Epithelial cell of prostate (primary cell): ENCODE measurements around the gene HNRNPUL2.
"Not testable (repeated sequence)": the region's sequence is repeated elsewhere in the genome, so short reads cannot be mapped to it uniquely, and the experiment has no call there.

Experiments
- DNase-seq: peaks from one replicate; pipeline ENCODE4 v3.0.0-alpha.2; 2011; ENCODE audit warnings: low read depth, low spot score
- H3K27ac ChIP-seq: fragments of 450-650 bp; 2 replicates; pipeline ENCODE4 v1.5.1; 2017; ENCODE audit warnings: mild to moderate bottlenecking

Gene HNRNPUL2

DNA sequence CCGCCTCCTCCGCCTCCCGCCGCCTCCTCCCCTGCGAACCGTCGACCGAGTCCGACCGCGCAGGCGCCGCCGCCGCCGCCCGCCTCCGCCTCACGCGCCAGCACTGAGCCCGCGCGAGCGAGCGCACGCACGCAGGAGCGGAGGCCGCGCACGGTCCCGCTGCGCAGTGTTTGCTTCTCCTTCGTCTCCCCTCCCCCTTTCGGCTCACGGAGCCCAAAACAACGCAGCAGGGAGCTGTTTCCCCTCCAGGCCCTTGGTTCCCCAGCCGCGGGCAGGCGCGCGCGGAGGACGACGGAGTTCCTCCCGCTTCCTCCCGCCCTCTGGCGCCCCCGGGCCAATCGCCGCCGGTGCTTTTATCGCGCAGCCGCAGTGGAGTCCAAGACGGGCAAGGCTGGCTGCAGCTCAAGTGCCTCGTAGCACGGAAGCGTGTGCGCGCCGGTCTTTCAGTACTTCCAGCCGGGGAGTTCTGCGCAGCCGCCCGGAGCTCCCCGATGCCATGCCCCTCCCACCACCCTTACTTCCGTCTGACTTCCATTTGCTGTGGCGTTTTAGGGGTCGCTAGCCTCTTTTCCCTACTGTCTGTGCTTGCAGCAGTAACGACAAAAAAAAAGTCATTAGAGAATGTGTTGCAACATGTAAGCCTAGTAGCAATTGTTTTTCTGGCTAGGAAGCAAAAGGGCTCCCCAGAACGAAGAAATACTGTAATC lies at the start of gene HNRNPUL2:
HNRNPUL2 (minus strand) TSS at position 293 of the 707 bp plus-strand sequence. CDS start 301 bp downstream, outside the sequence.
- peak within 1 kb of the TSS; percentile 94 for H3K27ac ChIP-seq
- peak; percentile 93 for DNase-seq

- DNase-seq: no peak
- no peak overlapping the region for H3K27ac ChIP-seq
These were observed 48.4 kb upstream of the HNRNPUL2 start for GRCh38 chr11:62775646-62776045.

DNA sequence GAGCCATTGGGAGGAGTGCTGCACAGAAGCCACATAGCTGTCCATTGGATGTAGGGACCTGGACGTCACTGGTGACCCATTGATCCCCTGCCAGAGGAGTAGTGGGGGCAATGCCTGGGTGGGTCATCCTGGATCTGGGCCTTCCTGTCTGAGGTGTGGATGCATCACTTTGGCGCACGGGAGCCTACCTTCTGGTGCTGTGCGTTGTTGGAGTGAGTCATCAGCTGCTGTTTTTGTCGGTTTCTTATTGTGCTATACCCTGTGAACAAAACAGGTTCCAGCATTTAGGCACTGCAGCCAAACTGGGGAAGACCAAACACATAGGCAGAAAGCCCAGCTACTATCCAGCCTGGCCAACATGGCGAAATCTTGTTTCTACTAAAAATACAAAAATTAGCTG lies 47.1 kb upstream of the HNRNPUL2 start:
- no peak overlapping the region for H3K27ac ChIP-seq
- no peak for DNase-seq

DNA sequence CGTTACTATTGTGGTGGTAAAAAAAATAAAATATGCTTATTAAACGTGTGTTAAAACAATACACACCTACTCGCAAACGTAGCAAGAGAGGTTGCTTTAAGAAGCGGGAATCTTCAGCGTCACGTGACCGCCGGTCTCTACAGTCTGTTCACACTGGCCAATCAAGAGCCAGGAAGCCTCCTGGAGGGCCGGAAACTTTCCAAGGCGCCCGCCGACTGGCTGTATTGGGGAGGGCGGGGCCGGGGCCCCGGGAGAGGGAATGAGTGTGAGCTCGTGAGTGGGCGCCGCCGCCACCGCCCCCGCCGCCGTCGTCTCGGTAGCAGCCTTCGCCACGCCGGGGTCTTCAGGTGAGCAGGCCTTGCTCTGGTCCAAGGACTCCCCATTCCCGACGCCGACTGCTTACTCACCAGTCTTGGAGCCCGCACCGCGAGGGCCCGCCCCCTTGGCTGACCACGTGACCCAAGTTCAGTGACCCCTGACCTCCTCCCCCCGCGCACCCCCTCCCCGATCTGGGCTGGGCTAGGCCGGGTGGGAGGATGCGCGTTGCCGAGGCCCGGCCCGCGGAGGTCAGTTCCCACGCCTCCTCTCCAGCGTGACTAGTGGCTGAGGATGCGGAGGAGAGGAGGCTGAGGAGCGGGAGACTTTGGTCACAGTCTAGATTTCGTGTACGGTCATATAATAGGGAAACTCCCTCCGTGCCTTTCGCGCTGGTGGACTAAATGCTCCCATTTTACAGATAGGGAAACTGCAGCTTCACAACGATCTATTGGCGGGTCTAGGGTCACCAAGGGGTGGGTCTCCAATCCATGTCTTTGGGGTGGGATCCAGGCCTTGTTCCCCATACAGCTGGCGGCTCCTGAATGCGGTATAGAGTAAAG lies 44.1 kb upstream of the HNRNPUL2 start, which contains the start of gene TAF6L:
TAF6L (plus strand) TSS at position 253 of the 878 bp plus-strand sequence. CDS start 4,388 bp downstream, outside the sequence.
- H3K27ac ChIP-seq: peak within 1 kb of the TSS; percentile 86
- DNase-seq: peak; percentile 65

DNA sequence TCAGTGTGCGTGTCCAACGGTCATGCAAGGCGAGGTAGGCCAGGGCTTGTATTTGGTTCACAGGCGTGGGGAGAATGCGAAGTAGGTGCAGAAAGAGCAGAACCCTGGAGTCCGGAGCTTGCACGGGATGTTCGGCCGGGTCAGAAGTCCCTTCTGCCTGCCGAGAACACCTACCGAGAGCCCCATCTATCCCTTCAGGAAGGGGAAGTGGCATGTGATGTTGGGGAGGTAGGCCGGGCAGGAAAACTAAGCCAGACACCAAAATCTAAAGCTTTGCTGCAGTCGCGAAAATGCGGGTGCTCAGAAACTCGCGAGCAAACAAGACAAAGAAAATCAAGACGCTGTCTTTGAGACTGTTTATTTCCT lies 43.5 kb upstream of the HNRNPUL2 start:
- no peak for DNase-seq
- peak overlapping the region; percentile 86 for H3K27ac ChIP-seq

DNA sequence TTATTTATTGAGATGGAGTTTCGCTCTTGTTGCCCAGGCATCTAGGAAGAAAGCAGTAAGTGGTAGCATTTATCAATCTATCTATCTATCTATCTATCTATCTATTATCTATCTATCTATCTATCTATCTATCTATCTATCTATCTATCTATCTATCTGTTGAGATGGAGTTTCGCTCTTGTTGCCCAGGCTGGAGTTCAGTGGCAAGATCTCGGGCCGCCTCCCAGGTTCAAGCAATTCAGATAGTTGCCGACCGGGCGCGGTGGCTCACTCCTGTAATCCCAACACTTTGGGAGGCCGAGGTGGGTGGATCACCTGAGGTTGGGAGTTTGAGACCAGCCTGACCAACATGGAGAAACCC lies 33.6 kb upstream of the HNRNPUL2 start:
- not testable (repeated sequence) for DNase-seq
- H3K27ac ChIP-seq: peak overlapping the region; percentile 56

DNA sequence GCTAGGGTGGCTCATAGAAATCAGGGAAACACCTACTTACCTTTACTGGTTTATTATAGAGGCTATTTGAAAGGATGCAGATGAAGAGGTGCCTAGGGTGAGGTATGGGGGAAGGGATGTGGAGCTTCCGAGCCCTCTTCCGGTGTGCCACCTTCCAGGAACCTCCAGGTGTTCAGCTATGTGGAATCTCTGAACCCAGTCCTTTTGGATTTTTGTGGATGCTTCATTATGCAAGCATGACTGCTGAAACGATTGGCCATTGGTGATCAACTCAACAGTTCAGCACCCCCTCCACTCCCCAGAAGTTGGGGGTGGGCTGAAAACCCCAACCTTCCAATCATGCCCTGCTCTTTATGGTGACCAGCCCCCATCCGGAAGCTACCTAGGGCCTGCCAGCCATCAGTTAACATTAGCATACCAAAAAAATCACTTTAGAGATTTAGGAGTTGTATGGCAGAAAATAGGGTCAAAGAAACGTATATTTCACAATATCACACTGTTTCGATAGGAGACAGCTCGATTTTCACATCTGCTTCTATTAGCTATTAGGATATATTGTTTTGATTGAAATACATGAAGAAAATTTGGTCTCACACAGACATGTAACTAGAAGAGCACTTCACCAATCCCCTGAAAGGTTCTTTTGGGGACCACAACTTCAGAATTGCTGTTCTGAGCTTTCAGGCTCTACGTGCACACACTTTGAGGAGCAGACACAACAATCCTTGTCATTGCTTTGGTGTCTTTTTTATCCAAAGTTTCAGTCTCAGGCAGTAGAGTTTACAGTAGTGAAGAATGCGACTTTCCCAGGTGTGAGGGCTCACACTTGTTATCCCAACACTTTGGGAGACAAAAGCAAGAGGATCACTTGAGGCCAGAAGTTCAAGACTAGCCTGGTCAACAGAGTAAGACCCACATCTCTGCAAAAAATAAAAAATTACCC lies 30.9 kb upstream of the HNRNPUL2 start:
- no peak overlapping the region for H3K27ac ChIP-seq
- DNase-seq: no peak

DNA sequence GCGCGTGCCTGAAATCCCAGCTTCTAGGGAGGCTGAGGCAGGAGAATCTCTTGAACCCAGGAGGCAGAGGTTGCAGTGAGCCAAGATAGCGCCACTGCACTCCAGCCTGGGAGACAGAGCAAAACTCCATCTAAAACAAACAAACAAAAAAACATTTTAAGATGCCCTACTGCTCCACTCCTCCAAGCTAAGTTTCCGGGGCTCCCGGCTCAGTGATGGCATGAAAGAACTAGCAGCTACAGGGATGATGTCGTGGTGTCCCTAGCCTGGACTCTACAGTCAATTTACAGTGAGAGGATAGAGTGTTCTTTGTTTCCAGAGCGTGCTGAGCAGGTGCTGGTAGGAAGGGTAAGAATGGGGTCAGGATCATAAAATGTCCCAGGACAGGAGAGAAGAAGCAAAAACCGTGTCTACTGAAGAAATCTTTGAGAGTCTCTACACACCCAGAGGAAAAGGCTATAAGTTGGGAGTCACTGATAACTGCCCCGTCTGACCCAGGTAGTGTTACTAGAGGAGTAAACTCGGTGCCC lies 27.9 kb upstream of the HNRNPUL2 start:
- H3K27ac ChIP-seq: no peak overlapping the region
- DNase-seq: no peak

DNA sequence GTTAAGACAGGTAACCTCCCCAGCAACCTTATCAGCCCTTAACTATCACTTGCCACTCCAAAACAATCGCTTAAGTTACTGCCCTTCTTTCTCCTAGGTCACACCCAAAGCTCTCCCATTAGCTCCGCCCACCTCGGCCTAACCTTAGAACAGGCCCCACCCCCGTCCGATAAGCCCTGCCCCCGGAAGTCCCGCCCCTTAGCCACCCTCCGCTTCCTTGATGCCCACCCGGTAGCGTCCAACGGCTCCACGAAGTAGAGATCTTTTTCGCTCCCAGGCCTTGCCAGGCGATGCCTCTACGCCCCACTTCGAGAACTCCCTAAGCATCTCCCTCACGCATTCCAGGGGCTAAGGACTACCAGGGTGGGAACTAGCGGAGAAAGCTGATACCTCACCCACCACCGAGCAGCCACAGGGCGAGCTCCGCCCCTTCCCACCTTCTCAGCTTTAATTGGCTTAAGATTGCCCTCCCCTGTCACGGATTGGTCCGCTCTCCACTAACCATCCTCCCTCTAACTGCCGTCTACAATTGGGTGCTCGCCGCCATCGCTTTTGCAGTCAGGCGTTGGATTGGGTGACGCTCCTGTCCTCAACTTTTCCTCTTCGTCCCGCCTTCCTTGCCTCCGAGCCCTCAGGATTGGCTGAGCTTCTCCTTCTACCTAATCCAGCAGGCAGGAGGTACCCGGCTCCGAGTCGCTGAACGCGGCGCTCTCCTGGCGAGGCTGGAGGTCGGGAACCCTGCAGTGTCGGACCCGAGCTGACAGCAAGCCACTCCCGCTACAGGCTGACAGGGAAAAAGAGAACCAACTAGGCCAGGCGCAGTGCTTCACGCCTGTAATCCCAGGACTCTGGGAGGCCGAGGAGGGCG lies 26.7 kb upstream of the HNRNPUL2 start, which contains the start of gene ZBTB3:
ZBTB3 (minus strand) TSS at position 425 of the 868 bp plus-strand sequence. CDS start 496 bp downstream, outside the sequence.
- peak; percentile 97 for DNase-seq

DNA sequence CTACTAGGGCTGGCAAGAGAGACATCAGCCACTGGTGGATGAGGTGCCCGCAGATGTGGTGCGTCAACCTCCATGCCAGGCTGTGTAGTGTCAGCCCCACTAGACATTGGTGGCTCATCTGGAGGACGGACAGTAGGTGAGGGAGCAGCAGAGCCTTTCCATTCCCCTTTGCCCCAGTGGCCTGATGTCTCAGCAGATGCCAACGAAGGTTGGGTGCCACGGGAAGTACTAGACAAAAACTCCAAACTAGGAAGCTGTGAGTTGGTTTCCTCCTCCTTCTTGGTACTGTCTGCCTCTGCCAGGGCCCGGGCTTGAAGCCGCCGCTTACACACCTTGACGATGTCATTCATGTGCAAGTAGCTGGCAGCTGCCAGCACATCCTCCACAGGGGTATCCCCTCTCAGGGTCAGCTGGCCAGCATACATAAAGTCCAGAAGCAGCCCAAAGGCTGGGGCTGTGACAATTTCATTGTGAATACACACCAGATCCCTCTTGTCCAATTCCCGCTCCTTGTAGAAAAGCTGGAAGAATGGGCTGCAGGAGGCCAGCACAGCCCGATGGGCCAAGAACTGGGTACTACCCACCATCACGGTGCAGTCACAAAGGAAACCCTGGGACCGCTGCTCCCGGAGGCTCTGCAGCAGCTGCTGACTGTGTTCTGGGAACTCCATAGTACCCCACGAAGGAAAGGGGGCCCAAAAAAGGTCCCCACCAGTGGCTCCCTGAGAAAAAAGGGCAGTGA lies 25.9 kb upstream of the HNRNPUL2 start:
- H3K27ac ChIP-seq: peak overlapping the region; percentile 73
- no peak for DNase-seq

More for the DNA sequence above, 26.7 kb upstream of the HNRNPUL2 start, which contains the start of gene ZBTB3:
- H3K27ac ChIP-seq: peak within 1 kb of the TSS; percentile 73

DNA sequence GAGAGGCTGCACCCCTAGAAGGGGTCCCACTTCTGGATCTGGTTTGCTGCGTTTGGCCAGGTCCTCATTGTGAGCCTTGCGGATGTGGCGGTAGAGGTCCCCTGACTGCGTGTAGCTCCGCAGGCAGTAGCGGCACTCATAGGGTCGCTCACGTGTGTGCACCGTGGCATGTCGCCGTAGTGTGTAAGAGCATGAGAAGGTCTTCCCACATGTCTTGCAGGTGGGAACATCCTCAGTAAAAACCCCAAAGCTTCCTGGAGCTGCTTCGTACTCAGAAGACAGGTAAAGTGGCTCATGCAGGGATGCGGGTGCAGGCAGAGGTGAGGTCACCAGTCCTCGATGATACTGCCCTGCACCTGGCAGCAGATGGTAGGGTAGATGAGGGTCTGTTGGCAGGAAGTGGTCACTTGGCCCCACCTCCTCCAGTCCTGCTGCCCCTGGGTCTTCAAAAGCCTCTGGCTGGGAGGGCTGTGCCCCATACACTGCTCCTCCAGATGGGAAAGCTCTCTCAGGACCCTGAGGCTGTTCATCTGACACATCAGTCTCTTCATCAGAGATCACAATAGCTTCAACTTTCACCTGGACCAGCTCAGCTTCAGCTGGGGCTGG lies 25.0 kb upstream of the HNRNPUL2 start:
- DNase-seq: no peak
- H3K27ac ChIP-seq: no peak overlapping the region

- not testable (repeated sequence) for H3K27ac ChIP-seq, DNase-seq
These were observed 22.7 kb upstream of the HNRNPUL2 start for GRCh38 chr11:62749931-62750330.

GRCh38 chr11:62747475-62748160 lies 20.4 kb upstream of the HNRNPUL2 start:
- H3K27ac ChIP-seq: no peak overlapping the region
- no peak for DNase-seq

- DNase-seq: no peak
- no peak overlapping the region for H3K27ac ChIP-seq
These were observed 9.9 kb upstream of the HNRNPUL2 start for GRCh38 chr11:62737196-62737595.

GRCh38 chr11:62732830-62733229 lies 5.6 kb upstream of the HNRNPUL2 start:
- no peak overlapping the region for H3K27ac ChIP-seq
- DNase-seq: no peak

DNA sequence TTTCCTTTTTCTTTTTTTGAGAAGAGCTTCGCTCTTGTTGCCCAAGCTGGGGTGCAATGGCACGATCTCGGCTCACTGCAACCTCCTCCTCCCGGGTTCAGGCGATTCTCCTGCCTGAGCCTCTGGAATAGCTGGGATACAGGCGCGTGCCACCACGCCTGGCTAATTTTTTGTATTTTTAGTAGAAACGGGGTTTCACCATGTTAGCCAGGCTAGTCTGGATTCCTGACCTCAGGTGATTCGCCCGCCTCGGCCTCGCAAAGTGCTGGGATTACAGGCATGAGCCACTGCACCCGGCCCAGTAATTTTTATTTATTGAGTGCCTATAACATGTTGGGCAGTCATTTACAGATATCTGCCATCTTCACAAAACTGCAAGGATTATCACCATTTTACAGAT lies 2.8 kb upstream of the HNRNPUL2 start:
- H3K27ac ChIP-seq: peak overlapping the region; percentile 94
- DNase-seq: not testable (repeated sequence)
